GM06990 (cell line): Measurements from ENCODE around the gene FOXA1.

Experiments used
- DNase-seq: peaks from one replicate; pipeline ENCODE4 v3.0.0-alpha.2; 2011; ENCODE audit not compliant: insufficient read length; ENCODE audit errors: extremely low read depth
- H3K27me3 ChIP-seq: replicated peaks from 2 replicates; pipeline ENCODE4 v1.6.0; 2011; ENCODE audit warnings: low read length; ENCODE audit not compliant: control insufficient read depth, insufficient read depth
- H3K36me3 ChIP-seq: 2 replicates; pipeline ENCODE4 v1.5.1; 2011; ENCODE audit warnings: low read length; ENCODE audit not compliant: control insufficient read depth, insufficient read depth
- H3K4me3 ChIP-seq: replicated peaks from 2 replicates; pipeline ENCODE4 v1.5.1; 2011; ENCODE audit warnings: low read depth, mild to moderate bottlenecking, control low read depth, low read length
- TF ChIP-seq, protein P1 (sequence below): IDR thresholded peaks from 2 replicates; pipeline ENCODE4 v1.5.1; 2011; ENCODE audit warnings: low read length, control low read depth, mild to moderate bottlenecking, inconsistent platforms; ENCODE audit not compliant: insufficient read depth, poor library complexity, severe bottlenecking

FOXA1 gene

GRCh38 chr14:37608649-37609048 is 13.6 kb upstream of the FOXA1 start:
- no peaks in the 10 kb centered on the region for H3K27me3 ChIP-seq
- TF ChIP-seq, protein P1, sequence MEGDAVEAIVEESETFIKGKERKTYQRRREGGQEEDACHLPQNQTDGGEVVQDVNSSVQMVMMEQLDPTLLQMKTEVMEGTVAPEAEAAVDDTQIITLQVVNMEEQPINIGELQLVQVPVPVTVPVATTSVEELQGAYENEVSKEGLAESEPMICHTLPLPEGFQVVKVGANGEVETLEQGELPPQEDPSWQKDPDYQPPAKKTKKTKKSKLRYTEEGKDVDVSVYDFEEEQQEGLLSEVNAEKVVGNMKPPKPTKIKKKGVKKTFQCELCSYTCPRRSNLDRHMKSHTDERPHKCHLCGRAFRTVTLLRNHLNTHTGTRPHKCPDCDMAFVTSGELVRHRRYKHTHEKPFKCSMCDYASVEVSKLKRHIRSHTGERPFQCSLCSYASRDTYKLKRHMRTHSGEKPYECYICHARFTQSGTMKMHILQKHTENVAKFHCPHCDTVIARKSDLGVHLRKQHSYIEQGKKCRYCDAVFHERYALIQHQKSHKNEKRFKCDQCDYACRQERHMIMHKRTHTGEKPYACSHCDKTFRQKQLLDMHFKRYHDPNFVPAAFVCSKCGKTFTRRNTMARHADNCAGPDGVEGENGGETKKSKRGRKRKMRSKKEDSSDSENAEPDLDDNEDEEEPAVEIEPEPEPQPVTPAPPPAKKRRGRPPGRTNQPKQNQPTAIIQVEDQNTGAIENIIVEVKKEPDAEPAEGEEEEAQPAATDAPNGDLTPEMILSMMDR: no peak
- H3K36me3 ChIP-seq: no peaks in the 10 kb centered on the region
- DNase-seq: no peak
- H3K4me3 ChIP-seq: no peak overlapping the region

DNA sequence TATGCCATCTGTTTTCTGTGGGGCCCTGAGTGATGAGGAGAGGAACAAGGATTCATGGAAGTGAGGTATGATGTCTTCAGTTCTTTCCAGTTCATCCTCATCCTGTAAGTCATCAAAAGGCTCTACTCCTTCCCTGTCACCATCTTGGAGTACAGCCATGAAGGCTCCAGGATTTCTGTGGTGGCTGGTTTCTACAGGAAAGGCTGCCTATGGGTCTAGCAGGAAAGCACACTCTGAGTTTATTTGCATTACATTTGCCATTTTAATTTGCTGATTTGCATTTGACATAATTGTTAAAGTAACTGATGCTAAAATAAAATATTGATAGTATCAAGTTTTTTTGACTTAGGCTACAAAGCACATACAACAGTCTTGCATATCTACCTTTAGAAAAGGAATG is 11.6 kb upstream of the FOXA1 start:
- DNase-seq: no peak
- TF ChIP-seq, protein P1: no peak
- no peaks in the 10 kb centered on the region for H3K36me3 ChIP-seq
- no peaks in the 10 kb centered on the region for H3K27me3 ChIP-seq
- no peak overlapping the region for H3K4me3 ChIP-seq

DNA sequence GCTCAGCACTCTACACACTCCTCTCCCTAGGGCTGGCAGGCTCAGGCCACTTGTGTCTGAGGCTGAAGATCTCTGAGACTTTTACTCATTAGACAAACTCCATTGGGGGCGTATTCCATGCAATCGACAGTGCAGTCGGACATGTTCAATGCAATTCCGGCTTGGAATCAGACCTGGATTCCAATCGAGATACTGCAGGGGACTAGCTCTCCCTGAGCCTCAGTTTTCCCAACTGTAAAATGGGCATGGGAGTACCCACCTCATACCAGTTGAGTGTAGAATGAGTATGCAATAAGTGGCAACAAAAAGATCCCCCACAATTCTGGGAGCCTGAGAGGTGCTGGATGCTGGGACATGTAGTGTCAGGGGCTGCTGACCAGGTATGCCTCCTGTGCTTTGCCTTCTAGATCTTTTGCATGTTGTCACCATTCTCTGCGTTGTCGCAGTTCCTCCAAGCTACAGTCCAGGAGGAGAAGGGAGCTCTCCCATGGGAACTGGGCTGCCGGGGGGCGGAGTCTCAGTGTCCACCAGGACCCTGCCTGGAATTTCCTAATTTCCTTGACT is 8.7 kb upstream of the FOXA1 start:
- TF ChIP-seq, protein P1: no peak
- Histone ChIP-seq H3K4me3 (no peak overlapping the region), H3K36me3 (no peaks in the 10 kb centered on the region), H3K27me3 (no peaks in the 10 kb centered on the region)
- DNase-seq: no peak

DNA sequence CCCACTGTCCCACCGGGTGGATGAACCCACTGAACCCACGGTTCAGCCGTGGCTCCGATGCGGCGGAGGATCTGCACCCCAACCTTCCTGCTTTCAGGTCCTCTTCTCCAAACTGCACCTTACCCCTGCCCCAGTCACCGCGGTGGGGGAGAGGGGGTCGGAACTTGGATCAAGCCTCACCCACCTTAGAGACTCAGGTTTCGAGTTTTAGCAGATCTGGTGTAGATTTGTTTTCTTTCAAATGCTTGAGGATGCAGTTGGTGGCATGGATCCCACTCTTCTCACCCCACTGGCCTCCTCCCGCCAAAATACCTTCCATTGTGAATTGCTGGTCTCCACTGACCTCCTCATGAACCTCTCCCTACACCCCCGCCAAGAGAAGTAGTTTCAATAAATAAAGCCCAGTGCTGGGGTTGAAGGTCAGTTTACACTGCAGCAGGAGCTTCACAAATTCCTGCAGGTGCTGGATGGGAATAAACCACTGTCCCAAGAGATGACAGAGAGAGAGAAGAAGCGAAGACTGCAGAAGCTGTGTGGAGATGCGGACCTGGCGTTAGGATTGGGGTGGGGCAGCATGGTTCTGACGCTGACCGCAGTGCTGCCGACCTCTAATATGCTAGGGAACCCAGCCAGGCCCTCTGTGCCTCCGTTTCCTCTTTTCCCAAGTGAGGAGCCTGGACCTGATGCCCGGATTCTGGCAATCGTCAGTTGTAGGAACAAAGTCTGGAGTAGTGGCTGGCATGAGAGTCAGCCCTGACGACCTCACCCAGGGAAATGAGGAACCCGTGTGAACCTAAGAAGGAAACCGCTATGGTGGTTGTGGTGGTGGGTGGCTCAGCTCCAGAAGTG is 7.8 kb upstream of the FOXA1 start:
- no peak overlapping the region for H3K4me3 ChIP-seq
- no peaks in the 10 kb centered on the region for H3K36me3 ChIP-seq
- no peaks in the 10 kb centered on the region for H3K27me3 ChIP-seq
- TF ChIP-seq, protein P1: no peak
- no peak for DNase-seq

DNA sequence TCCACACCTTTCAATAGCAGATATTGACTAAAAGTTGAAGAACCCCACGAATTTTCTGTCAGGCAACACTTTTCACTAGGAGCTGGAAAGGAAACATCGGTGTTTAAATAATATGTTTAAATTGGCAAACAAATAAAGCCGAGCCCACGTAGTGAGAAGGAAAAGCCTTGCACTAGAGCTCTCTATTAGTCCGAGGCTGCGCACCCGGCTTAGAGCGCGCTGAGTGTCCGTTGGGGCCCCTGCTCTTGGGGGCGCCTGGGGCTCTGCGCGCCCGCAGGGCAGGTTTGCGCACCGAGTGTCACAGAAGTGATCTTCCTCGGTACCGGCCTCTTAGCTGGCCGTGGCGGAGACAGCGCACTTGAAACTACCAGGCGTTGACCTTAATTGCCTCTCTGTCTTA is 6.8 kb upstream of the FOXA1 start:
- no peak overlapping the region for H3K4me3 ChIP-seq
- no peaks in the 10 kb centered on the region for H3K36me3 ChIP-seq
- no peak for DNase-seq
- TF ChIP-seq, protein P1: no peak
- no peaks in the 10 kb centered on the region for H3K27me3 ChIP-seq
